ENCODE data around the gene MYOM1. TPM values are rescaled to one million over a fixed set of nuclear protein-coding genes. Genes with fewer than 3 reads are reported as not detected.

MYOM1 gene
- total and polyA plus RNA-seq, 12 donors = 94.4 to 1,558 (median 870) TPM

DNA sequence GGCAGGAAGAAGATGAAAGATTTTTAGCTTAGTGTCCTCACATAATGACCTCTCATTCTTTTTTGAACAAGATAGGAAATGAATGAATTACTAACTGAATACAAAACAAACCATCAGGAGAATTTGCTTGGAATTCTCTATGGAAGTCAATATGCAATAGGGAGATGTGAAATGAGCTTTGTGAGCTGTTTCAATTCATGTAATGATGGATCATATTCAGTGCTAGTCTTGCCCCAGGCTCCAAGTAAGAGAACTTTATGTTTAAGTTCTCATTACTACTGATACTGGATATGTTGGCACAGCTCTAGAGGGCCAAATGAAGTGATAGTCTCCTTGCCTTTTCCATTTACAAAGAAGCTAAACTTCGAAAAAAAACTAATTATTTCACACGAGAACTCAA, 29.2 kb downstream of the MYOM1 start:
- peaks cover 0 to 81% (median 8%) of the 10 kb centered on the region in 9 donors for H3K36me3 ChIP-seq
- peak overlapping the region in 1 of 10 donors; percentile 18 for H3K27ac ChIP-seq
- intact Hi-C loops (cut with DNase I) = loop anchor here in 1 of 10 donors (10.0 kb wide), 1 partner anchor 54 kb away; the partner anchor contains the start of gene MYL12A
- no peaks in the 10 kb centered on the region for H3K9me3 ChIP-seq
- no peak for DNase-seq
- no peak for ATAC-seq
- H3K4me1 ChIP-seq = peaks cover 0 to 54% (median 25%) of the 10 kb centered on the region in 9 donors
- no peaks in the 10 kb centered on the region for H3K27me3 ChIP-seq
- TF ChIP-seq, protein P1, sequence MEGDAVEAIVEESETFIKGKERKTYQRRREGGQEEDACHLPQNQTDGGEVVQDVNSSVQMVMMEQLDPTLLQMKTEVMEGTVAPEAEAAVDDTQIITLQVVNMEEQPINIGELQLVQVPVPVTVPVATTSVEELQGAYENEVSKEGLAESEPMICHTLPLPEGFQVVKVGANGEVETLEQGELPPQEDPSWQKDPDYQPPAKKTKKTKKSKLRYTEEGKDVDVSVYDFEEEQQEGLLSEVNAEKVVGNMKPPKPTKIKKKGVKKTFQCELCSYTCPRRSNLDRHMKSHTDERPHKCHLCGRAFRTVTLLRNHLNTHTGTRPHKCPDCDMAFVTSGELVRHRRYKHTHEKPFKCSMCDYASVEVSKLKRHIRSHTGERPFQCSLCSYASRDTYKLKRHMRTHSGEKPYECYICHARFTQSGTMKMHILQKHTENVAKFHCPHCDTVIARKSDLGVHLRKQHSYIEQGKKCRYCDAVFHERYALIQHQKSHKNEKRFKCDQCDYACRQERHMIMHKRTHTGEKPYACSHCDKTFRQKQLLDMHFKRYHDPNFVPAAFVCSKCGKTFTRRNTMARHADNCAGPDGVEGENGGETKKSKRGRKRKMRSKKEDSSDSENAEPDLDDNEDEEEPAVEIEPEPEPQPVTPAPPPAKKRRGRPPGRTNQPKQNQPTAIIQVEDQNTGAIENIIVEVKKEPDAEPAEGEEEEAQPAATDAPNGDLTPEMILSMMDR (IDR thresholded peaks at IDR 0.05) = no peak
- no peak overlapping the region for H3K4me3 ChIP-seq
- WGBS, 2 donors = 81% methylated on average over 2 of the region's 2 CpGs

DNA sequence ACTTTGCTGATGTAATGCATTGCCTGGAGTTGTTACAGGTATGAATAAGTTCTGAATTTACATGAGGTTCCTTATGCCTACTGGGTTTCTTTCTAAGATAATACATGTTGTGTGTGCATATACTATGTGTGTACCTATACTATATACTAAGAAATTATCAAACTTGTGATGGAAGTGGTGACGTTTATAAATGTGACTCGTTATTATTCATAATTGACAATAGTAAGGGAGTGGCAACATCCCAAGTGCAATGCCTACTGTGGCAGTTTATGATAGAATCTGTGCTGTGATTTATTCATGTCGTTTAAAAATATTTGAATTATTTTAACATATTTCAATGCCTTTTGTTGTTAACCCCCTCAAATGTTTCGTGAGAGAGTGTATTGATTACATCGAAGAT, 29.9 kb downstream of the MYOM1 start:
- no peak overlapping the region for H3K27ac ChIP-seq
- H3K36me3 ChIP-seq = peaks cover 0 to 89% (median 8%) of the 10 kb centered on the region in 9 donors
- DNase-seq (no peak), ATAC-seq (no peak)
- intact Hi-C loops (cut with DNase I) = loop anchor here in 5 of 10 donors (5.0 to 10.0 kb wide), 4 partner anchors 32 to 57 kb away; partner anchors contain the start of gene MYL12A (in 4 of the 5)
- no peaks in the 10 kb centered on the region for H3K9me3 ChIP-seq
- H3K27me3 ChIP-seq = no peaks in the 10 kb centered on the region
- peaks cover 0 to 50% (median 25%) of the 10 kb centered on the region in 9 donors for H3K4me1 ChIP-seq
- 63 to 65% methylated on average over 5 of the region's 5 CpGs for WGBS, 2 donors
- TF ChIP-seq, protein P1 (IDR thresholded peaks at IDR 0.05) = no peak
- H3K4me3 ChIP-seq = no peak overlapping the region

DNA sequence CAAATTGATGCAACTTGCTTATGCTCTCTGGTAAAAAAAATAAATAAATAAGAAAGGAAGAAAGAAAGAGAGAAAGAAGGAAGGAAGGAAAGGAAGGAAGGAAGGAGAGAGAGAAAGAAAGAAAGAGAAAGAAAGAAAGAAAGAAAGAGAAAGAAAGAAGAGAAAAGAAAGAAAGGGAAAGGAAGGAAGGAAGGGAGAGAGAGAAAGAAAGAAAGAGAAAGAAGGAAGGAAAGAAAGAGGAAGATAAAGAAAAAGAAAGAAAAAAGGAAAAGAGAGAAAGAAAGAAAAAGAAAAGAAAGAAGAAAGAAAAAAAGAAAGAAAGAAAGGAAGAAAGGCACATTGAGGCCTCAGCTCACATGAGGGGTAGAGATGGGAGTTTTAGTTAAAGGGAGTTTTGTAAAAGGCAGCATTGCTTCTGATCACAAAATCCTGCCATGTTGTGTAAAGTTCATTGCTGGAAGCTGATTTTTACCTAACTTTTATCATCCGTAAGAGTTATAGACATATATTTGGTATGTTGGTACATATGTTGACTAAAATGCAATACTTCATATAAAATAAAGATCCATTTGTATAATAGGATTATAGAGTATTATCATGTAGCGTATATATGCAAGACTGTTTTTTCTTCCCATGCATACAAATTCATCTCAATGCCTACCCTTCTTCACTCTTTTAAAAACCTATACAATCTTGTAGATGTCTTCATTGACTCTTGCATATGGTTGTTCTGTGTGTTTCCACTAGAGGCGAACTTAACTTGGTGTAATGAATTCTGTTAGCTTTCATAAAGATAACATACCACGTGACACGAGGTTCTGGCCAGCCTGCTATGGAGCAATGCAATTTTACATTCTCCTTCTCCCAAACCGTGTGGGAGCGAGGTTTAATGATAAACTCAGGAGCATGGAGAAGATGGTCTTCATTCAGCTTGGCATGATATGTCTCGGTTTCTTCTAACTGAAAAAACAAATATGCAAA, 32.8 kb downstream of the MYOM1 start:
- TF ChIP-seq, protein P1 (IDR thresholded peaks at IDR 0.05) = peak in 6 of 9 donors; percentile 13 to 42 (median 30)
- no peak overlapping the region for H3K4me3 ChIP-seq
- no peak for DNase-seq
- peaks cover 0 to 64% (median 16%) of the 10 kb centered on the region in 9 donors for H3K4me1 ChIP-seq
- intact Hi-C loops (cut with DNase I) = loop anchor here in 4 of 10 donors (5.0 to 10.0 kb wide), 4 partner anchors 35 to 60 kb away; partner anchors contain the start of gene MYL12A (in 3 of the 4)
- peak in 4 of 8 donors; percentile 17 to 59 (median 46) for ATAC-seq
- no peak overlapping the region for H3K27ac ChIP-seq
- H3K27me3 ChIP-seq = no peaks in the 10 kb centered on the region
- 45 to 65% methylated on average over 8 of the region's 8 CpGs for WGBS, 2 donors
- peaks cover 0 to 93% (median 8%) of the 10 kb centered on the region in 9 donors for H3K36me3 ChIP-seq
- H3K9me3 ChIP-seq = no peaks in the 10 kb centered on the region

DNA sequence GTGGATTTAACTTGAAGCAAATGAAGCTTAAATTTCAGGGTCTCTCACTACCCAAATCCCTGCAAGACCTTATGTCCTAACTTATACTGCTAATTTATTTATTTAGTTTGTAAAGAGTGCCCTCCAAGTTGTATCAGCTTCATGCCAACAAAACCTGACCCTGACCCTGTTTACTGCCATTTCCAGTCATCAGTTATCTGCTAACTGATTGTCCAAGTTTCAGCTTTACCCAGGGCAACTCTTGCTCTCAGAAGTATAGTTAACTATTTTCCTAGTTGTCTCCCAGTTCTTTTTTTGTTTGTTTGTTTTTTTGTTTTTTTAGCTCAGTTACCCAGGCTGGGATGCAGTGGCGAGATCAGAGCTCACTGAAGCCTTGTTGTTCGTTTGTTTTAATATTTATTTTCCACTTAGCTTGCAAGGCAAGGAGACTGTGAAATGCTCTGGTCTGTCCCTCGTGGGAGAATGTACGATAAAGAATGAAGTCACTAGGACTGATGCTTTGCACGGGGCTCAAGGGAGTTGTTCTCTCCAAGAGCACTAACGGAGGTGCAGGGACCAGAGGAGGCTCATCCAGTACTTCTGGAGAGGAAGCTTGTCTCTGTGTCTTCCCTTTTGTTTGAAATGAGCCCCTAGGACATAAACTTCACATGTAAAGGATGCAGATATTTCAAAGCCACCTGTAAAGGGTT, 35.3 kb downstream of the MYOM1 start:
- Histone ChIP-seq H3K27me3 (no peaks in the 10 kb centered on the region), H3K9me3 (no peaks in the 10 kb centered on the region), H3K4me3 (no peak overlapping the region), H3K36me3 (peaks cover 0 to 74% (median 0%) of the 10 kb centered on the region in 9 donors), H3K27ac (peak overlapping the region in 8 of 10 donors; percentile 9 to 59 (median 34)), H3K4me1 (peaks cover 2 to 72% (median 18%) of the 10 kb centered on the region in 9 donors)
- TF ChIP-seq, protein P1 (IDR thresholded peaks at IDR 0.05) = no peak
- ATAC-seq (peak in 6 of 8 donors; percentile 16 to 57 (median 34)), DNase-seq (no peak)
- 33 to 38% methylated on average over 6 of the region's 6 CpGs for WGBS, 2 donors
- intact Hi-C loops (cut with DNase I) = loop anchor here in 5 of 10 donors (5.0 to 10.0 kb wide), 4 partner anchors 38 to 63 kb away; partner anchors contain the start of gene MYL12A (in 3 of the 5)
